HG03025 (cell line): ENCODE measurements around the gene E2F1.

ENCODE experiments used
- ATAC-seq: cut with Tn5 transposase; IDR thresholded peaks from one replicate; pipeline ENCODE4 v1.9.1; 2021; ENCODE audit warnings: mild to moderate bottlenecking, moderate library complexity; ENCODE audit not compliant: unreplicated experiment, low FRiP score

Gene E2F1

GRCh38 chr20:33686100-33686983 lies at the start of gene E2F1:
Gene E2F1 (minus strand): TSS chr20:33686385. CDS start chr20:33686264, 121 bp downstream.
- peak; percentile 76 for ATAC-seq

GRCh38 chr20:33733654-33734576 lies 47.7 kb upstream of the E2F1 start:
- no peak for ATAC-seq

GRCh38 chr20:33732166-33732970 lies 46.2 kb upstream of the E2F1 start:
- ATAC-seq, result peak; percentile 52

GRCh38 chr20:33731693-33732165 lies 45.5 kb upstream of the E2F1 start, which contains the start of gene ZNF341:
Gene ZNF341 (plus strand): TSS chr20:33731996. CDS start chr20:33732022, 26 bp downstream.
- ATAC-seq, result peak; percentile 74

- ATAC-seq, result no peak
Observed at GRCh38 chr20:33730946-33731692, 44.9 kb upstream of the E2F1 start.

GRCh38 chr20:33729101-33729500 lies 42.9 kb upstream of the E2F1 start:
- ATAC-seq, result no peak

GRCh38 chr20:33728463-33728862 lies 42.3 kb upstream of the E2F1 start:
- ATAC-seq, result no peak

- no peak for ATAC-seq
Observed at GRCh38 chr20:33727806-33728205, 41.6 kb upstream of the E2F1 start.

- ATAC-seq, result no peak
Observed at GRCh38 chr20:33727115-33727479, 40.9 kb upstream of the E2F1 start.

GRCh38 chr20:33725607-33726264 lies 39.6 kb upstream of the E2F1 start:
- ATAC-seq, result no peak

- no peak for ATAC-seq
Observed at GRCh38 chr20:33724439-33725094, 38.4 kb upstream of the E2F1 start.

- no peak for ATAC-seq
Observed at GRCh38 chr20:33721391-33722140, 35.4 kb upstream of the E2F1 start.

- ATAC-seq, result peak; percentile 91
Observed at GRCh38 chr20:33719989-33720709, 34.0 kb upstream of the E2F1 start, which contains the start of gene PXMP4. Gene PXMP4 (minus strand): TSS chr20:33720310. CDS start chr20:33720207, 103 bp downstream.

- no peak for ATAC-seq
Observed at GRCh38 chr20:33719277-33719988, 33.2 kb upstream of the E2F1 start.

GRCh38 chr20:33716498-33716897 lies 30.3 kb upstream of the E2F1 start:
- no peak for ATAC-seq

GRCh38 chr20:33713865-33714367 lies 27.7 kb upstream of the E2F1 start:
- ATAC-seq, result no peak
